Thyroid gland (tissue), 4 donors: ENCODE data around the gene PLEKHA8.

Experiments used
- POLR2A ChIP-seq, 2 donors: fragments of 450-650 bp; IDR thresholded peaks; one replicate each; pipeline ENCODE4 v1.6.1; 2017; ENCODE audit warnings: antibody characterized with exemption in 2 of 2, mild to moderate bottlenecking in 2 of 2, moderate library complexity in 1 of 2
- TF ChIP-seq, protein P1 (sequence below), 6 experiments: fragments of 200-600 bp in 3 of 6; fragments of 450-650 bp in 3 of 6; sonication (generic) in 3 of 6; IDR thresholded peaks; one replicate each; pipeline ENCODE4 v1.5.1; 2016 to 2019; ENCODE audit warnings: antibody characterized with exemption in 6 of 6, mild to moderate bottlenecking in 2 of 6, inconsistent platforms in 1 of 6, moderate library complexity in 1 of 6

DNA sequence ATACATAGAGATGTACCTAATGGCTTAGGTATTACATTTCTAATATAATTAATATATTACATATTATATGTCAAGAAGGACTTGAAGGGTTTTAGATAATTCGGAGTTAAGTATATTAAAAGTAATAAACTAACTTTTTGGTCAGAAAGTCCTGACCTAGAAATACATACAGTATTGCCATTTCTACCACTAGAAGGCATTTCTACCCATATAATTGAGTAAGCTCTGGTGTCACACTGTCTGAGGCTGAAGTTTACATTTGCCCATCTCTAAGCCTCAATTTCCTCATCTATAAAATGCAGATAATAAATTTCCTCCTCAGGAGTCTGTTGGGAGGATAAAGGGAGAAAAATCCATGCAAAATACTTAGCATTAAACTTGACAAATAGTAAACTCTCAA, 8.8 kb upstream of the PLEKHA8 start:
- TF ChIP-seq, protein P1, sequence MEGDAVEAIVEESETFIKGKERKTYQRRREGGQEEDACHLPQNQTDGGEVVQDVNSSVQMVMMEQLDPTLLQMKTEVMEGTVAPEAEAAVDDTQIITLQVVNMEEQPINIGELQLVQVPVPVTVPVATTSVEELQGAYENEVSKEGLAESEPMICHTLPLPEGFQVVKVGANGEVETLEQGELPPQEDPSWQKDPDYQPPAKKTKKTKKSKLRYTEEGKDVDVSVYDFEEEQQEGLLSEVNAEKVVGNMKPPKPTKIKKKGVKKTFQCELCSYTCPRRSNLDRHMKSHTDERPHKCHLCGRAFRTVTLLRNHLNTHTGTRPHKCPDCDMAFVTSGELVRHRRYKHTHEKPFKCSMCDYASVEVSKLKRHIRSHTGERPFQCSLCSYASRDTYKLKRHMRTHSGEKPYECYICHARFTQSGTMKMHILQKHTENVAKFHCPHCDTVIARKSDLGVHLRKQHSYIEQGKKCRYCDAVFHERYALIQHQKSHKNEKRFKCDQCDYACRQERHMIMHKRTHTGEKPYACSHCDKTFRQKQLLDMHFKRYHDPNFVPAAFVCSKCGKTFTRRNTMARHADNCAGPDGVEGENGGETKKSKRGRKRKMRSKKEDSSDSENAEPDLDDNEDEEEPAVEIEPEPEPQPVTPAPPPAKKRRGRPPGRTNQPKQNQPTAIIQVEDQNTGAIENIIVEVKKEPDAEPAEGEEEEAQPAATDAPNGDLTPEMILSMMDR (IDR thresholded peaks at IDR 0.05): no peak
- TF ChIP-seq POLR2A (IDR thresholded peaks at IDR 0.05): no peak
